CD4-positive, alpha-beta T cell treated with Interleukin-21 for 1 hour (primary cell): Measurements from ENCODE around the gene ASPG.
"Not testable (repeated sequence)": the region's sequence is repeated elsewhere in the genome, so short reads cannot be mapped to it uniquely, and the experiment has no call there.

Experiments used
- DNase-seq: peaks from one replicate; pipeline ENCODE4 v3.0.0-alpha.2; 2020

The ASPG gene

GRCh38 chr14:104150136-104151025, 64.9 kb downstream of the ASPG start:
- DNase-seq: no peak

- no peak for DNase-seq
Observed at GRCh38 chr14:104151026-104151381, 65.5 kb downstream of the ASPG start.

- DNase-seq: no peak
Observed at GRCh38 chr14:104151566-104152245, 66.2 kb downstream of the ASPG start.

GRCh38 chr14:104152246-104152575, 66.7 kb downstream of the ASPG start:
- DNase-seq: no peak

- DNase-seq: no peak
Observed at GRCh38 chr14:104152686-104153393, 67.3 kb downstream of the ASPG start.

GRCh38 chr14:104153394-104153755, 67.9 kb downstream of the ASPG start:
- not testable (repeated sequence) for DNase-seq

- no peak for DNase-seq
Observed at GRCh38 chr14:104154246-104154645, 68.7 kb downstream of the ASPG start.

GRCh38 chr14:104155513-104155912, 70.0 kb downstream of the ASPG start:
- no peak for DNase-seq

- no peak for DNase-seq
Observed at GRCh38 chr14:104156142-104156541, 70.6 kb downstream of the ASPG start.

GRCh38 chr14:104157016-104157928, 71.8 kb downstream of the ASPG start:
- DNase-seq: no peak

- no peak for DNase-seq
Observed at GRCh38 chr14:104158827-104159798, 73.6 kb downstream of the ASPG start.

- DNase-seq: no peak
Observed at GRCh38 chr14:104159990-104160389, 74.5 kb downstream of the ASPG start.

- no peak for DNase-seq
Observed at GRCh38 chr14:104161602-104162367, 76.3 kb downstream of the ASPG start.

- DNase-seq: no peak
Observed at GRCh38 chr14:104162495-104162894, 77.0 kb downstream of the ASPG start.

- no peak for DNase-seq
Observed at GRCh38 chr14:104163541-104163940, 78.0 kb downstream of the ASPG start.

GRCh38 chr14:104164041-104164440, 78.5 kb downstream of the ASPG start:
- no peak for DNase-seq

GRCh38 chr14:104164512-104164911, 79.0 kb downstream of the ASPG start:
- DNase-seq: no peak
